ENCODE data around the gene TMEM243.

TMEM243 gene

DNA sequence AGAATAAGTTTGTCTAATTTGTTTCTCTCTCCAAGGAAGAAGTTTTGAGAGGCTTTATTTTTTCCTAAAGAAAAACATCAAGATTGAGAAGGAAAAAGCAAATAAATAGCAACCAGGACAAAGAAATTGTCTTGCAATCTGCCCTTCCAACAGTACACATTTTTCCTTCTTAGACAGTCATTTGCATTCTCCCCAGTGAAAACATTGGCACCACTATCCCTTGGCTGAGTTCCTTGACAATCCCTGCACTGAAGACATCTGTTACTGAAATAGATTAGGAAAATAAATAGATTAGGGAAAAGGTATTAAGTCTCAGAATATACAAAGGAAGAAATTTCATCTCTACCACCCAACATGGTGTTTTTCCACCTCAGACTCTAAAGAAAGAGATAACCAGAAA, 12.2 kb upstream of the TMEM243 start:
- Histone ChIP-seq H3K4me1 (ENCODE audit: control extremely low read depth in 1 of 4, control insufficient read depth in 4 of 4, insufficient read depth in 4 of 4, low read length in 3 of 4) (no peaks in the 10 kb centered on the region), H3K4me3 (ENCODE audit: control insufficient read depth in 1 of 7, extremely low read depth in 1 of 7, insufficient read depth in 4 of 7, low read depth in 2 of 7, low read length in 6 of 7) (no peak overlapping the region), H3K27me3 (replicated peaks in 2 of 5; ENCODE audit: control insufficient read depth in 4 of 5, insufficient read depth in 5 of 5, low read length in 4 of 5) (no peaks in the 10 kb centered on the region), H3K27ac (ENCODE audit: insufficient read depth in 1 of 2, low read depth in 1 of 2, low read length in 2 of 2, poor library complexity in 1 of 2, severe bottlenecking in 2 of 2) (no peak overlapping the region), H3K9me3 (ENCODE audit: control extremely low read depth in 1 of 5, control insufficient read depth in 4 of 5, insufficient read depth in 2 of 5, low read depth in 1 of 5, low read length in 4 of 5) (no peaks in the 10 kb centered on the region), H3K36me3 (ENCODE audit: control insufficient read depth in 4 of 4, insufficient read depth in 4 of 4, low read length in 3 of 4) (no peaks in the 10 kb centered on the region)
- ChIA-PET POLR2A (no interaction called here), CTCF (interaction anchor here (1.1 to 1.8 kb wide), 3 partner anchors 10 to 19 kb away, joined by 3 to 5 read pairs (median 4); partner anchors contain the start of gene TMEM243)
- DNase-seq, result no peak

DNA sequence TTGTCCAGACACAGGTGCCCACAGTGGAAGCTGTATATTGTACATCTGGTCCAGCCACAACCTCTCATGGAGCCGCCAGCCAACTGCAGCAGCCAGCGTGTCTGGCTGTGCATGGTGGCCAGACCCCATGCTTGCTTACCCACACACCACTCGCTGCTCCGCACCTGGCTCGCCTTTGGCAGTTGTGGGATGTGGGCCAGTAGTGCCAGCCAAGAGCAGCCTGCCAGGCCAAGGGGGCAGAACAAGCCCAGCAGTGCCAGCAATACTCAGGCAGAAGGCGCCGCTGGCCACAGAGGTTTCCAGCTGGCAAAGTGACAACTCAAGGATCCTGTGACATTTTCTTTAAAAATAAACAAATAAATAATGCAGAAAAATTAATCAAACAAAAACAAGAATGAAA, 11.7 kb upstream of the TMEM243 start:
- Histone ChIP-seq H3K27ac (ENCODE audit: insufficient read depth in 1 of 2, low read depth in 1 of 2, low read length in 2 of 2, poor library complexity in 1 of 2, severe bottlenecking in 2 of 2) (no peak overlapping the region), H3K27me3 (replicated peaks in 2 of 5; ENCODE audit: control insufficient read depth in 4 of 5, insufficient read depth in 5 of 5, low read length in 4 of 5) (no peaks in the 10 kb centered on the region), H3K4me3 (ENCODE audit: control insufficient read depth in 1 of 7, extremely low read depth in 1 of 7, insufficient read depth in 4 of 7, low read depth in 2 of 7, low read length in 6 of 7) (no peak overlapping the region), H3K4me1 (ENCODE audit: control extremely low read depth in 1 of 4, control insufficient read depth in 4 of 4, insufficient read depth in 4 of 4, low read length in 3 of 4) (no peaks in the 10 kb centered on the region), H3K36me3 (ENCODE audit: control insufficient read depth in 4 of 4, insufficient read depth in 4 of 4, low read length in 3 of 4) (no peaks in the 10 kb centered on the region), H3K9me3 (ENCODE audit: control extremely low read depth in 1 of 5, control insufficient read depth in 4 of 5, insufficient read depth in 2 of 5, low read depth in 1 of 5, low read length in 4 of 5) (no peaks in the 10 kb centered on the region)
- WGBS (ENCODE audit: insufficient coverage), result 100% methylated on average over 3 of the region's 7 CpGs
- DNase-seq, result no peak
- POLR2A ChIA-PET, result interaction anchor here (0.6 kb wide), 1 partner anchor 170 kb away, joined by 4 read pairs; no protein-coding TSS in a partner anchor
- CTCF ChIA-PET, result interaction anchor here (1.1 to 1.8 kb wide), 3 partner anchors 9 to 19 kb away, joined by 3 to 5 read pairs (median 4); partner anchors contain the start of gene TMEM243

DNA sequence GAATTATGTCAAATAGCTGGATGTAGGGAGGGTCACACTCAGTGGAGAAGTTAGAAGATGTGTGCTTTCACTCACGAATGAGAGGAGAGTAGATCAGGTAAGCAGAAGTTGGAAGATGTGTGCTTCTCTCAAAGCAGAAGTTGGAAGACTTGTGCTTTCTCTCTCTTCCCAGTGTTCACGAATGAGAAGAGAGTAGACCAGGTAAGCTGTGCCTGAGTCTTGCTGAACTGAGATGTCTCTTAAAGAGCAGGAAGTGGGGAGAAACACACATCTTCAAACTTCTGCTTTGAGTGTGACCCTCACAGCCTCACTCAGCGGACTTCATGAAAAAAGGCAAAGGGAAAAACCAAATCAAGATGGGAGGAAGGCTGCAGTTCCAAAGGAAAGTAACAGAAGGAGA, 7.0 kb upstream of the TMEM243 start:
- WGBS (ENCODE audit: insufficient coverage), result 60% methylated on average over 2 of the region's 3 CpGs
- ChIA-PET POLR2A (no interaction called here), CTCF (no interaction called here)
- Histone ChIP-seq H3K27me3 (replicated peaks in 2 of 5; ENCODE audit: control insufficient read depth in 4 of 5, insufficient read depth in 5 of 5, low read length in 4 of 5) (peaks cover 2 to 16% (median 13%) of the 10 kb centered on the region in 5 experiments), H3K36me3 (ENCODE audit: control insufficient read depth in 4 of 4, insufficient read depth in 4 of 4, low read length in 3 of 4) (no peaks in the 10 kb centered on the region), H3K4me1 (ENCODE audit: control extremely low read depth in 1 of 4, control insufficient read depth in 4 of 4, insufficient read depth in 4 of 4, low read length in 3 of 4) (no peaks in the 10 kb centered on the region), H3K27ac (ENCODE audit: insufficient read depth in 1 of 2, low read depth in 1 of 2, low read length in 2 of 2, poor library complexity in 1 of 2, severe bottlenecking in 2 of 2) (no peak overlapping the region), H3K4me3 (ENCODE audit: control insufficient read depth in 1 of 7, extremely low read depth in 1 of 7, insufficient read depth in 4 of 7, low read depth in 2 of 7, low read length in 6 of 7) (no peak overlapping the region), H3K9me3 (ENCODE audit: control extremely low read depth in 1 of 5, control insufficient read depth in 4 of 5, insufficient read depth in 2 of 5, low read depth in 1 of 5, low read length in 4 of 5) (peaks cover 0 to 3% (median 0%) of the 10 kb centered on the region in 5 experiments)
- no peak for DNase-seq

DNA sequence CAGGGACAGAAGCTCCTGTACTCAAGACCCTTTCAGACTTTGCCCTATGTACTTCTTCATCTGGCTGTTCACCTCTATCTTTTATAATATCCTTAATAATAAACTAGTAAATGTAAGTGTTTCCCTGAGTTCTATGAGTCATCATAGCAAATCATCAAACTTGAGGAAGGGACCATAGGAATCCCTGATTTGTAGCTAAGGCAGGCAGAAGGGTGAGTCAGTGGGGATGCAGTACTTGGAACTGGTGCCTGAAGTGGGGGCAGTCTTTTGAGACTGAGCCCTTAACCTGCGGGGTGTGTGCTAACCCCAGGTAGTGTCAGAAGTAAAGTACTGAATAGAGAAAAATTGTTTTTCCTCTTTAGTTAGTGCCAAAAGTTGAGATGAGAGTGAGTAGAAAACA, 6.2 kb upstream of the TMEM243 start:
- peaks cover 2 to 23% (median 21%) of the 10 kb centered on the region in 5 experiments for H3K27me3 ChIP-seq (replicated peaks in 2 of 5; ENCODE audit: control insufficient read depth in 4 of 5, insufficient read depth in 5 of 5, low read length in 4 of 5)
- H3K9me3 ChIP-seq (ENCODE audit: control extremely low read depth in 1 of 5, control insufficient read depth in 4 of 5, insufficient read depth in 2 of 5, low read depth in 1 of 5, low read length in 4 of 5), result peaks cover 0 to 3% (median 0%) of the 10 kb centered on the region in 5 experiments
- no CpG with 5 or more reads among the region's 1 CpG for WGBS (ENCODE audit: insufficient coverage)
- ChIA-PET POLR2A (interaction anchor here (0.6 kb wide), 1 partner anchor 121 kb away, joined by 3 read pairs; no protein-coding TSS in a partner anchor), CTCF (interaction anchor here (0.8 to 1.6 kb wide), 4 partner anchors 10 to 73 kb away, joined by 3 to 6 read pairs (median 3); no protein-coding TSS in a partner anchor)
- H3K36me3 ChIP-seq (ENCODE audit: control insufficient read depth in 4 of 4, insufficient read depth in 4 of 4, low read length in 3 of 4), result no peaks in the 10 kb centered on the region
- H3K4me1 ChIP-seq (ENCODE audit: control extremely low read depth in 1 of 4, control insufficient read depth in 4 of 4, insufficient read depth in 4 of 4, low read length in 3 of 4), result peaks cover 0 to 5% (median 2%) of the 10 kb centered on the region in 4 experiments
- H3K27ac ChIP-seq (ENCODE audit: insufficient read depth in 1 of 2, low read depth in 1 of 2, low read length in 2 of 2, poor library complexity in 1 of 2, severe bottlenecking in 2 of 2), result no peak overlapping the region
- DNase-seq, result peak in 1 of 3 donors; percentile 22
- H3K4me3 ChIP-seq (ENCODE audit: control insufficient read depth in 1 of 7, extremely low read depth in 1 of 7, insufficient read depth in 4 of 7, low read depth in 2 of 7, low read length in 6 of 7), result no peak overlapping the region

- Histone ChIP-seq H3K36me3 (ENCODE audit: control insufficient read depth in 4 of 4, insufficient read depth in 4 of 4, low read length in 3 of 4) (no peaks in the 10 kb centered on the region), H3K9me3 (ENCODE audit: control extremely low read depth in 1 of 5, control insufficient read depth in 4 of 5, insufficient read depth in 2 of 5, low read depth in 1 of 5, low read length in 4 of 5) (peaks cover 0 to 3% (median 0%) of the 10 kb centered on the region in 5 experiments), H3K27ac (ENCODE audit: insufficient read depth in 1 of 2, low read depth in 1 of 2, low read length in 2 of 2, poor library complexity in 1 of 2, severe bottlenecking in 2 of 2) (no peak overlapping the region), H3K4me1 (ENCODE audit: control extremely low read depth in 1 of 4, control insufficient read depth in 4 of 4, insufficient read depth in 4 of 4, low read length in 3 of 4) (peaks cover 1 to 17% (median 15%) of the 10 kb centered on the region in 4 experiments), H3K4me3 (ENCODE audit: control insufficient read depth in 1 of 7, extremely low read depth in 1 of 7, insufficient read depth in 4 of 7, low read depth in 2 of 7, low read length in 6 of 7) (no peak overlapping the region), H3K27me3 (replicated peaks in 2 of 5; ENCODE audit: control insufficient read depth in 4 of 5, insufficient read depth in 5 of 5, low read length in 4 of 5) (peaks cover 2 to 26% (median 22%) of the 10 kb centered on the region in 5 experiments)
- ChIA-PET POLR2A (no interaction called here), CTCF (no interaction called here)
- WGBS (ENCODE audit: insufficient coverage), result no CpG with 5 or more reads among the region's 1 CpG
- DNase-seq, result no peak
Measured at GRCh38 chr7:87223666-87224065, 4.1 kb upstream of the TMEM243 start.

GRCh38 chr7:87220734-87221215, 1.2 kb upstream of the TMEM243 start:
- H3K4me1 ChIP-seq (ENCODE audit: control extremely low read depth in 1 of 4, control insufficient read depth in 4 of 4, insufficient read depth in 4 of 4, low read length in 3 of 4), result peaks cover 21 to 37% (median 33%) of the 10 kb centered on the region in 4 experiments
- WGBS (ENCODE audit: insufficient coverage), result 11% methylated on average over 16 of the region's 17 CpGs
- H3K36me3 ChIP-seq (ENCODE audit: control insufficient read depth in 4 of 4, insufficient read depth in 4 of 4, low read length in 3 of 4), result no peaks in the 10 kb centered on the region
- H3K9me3 ChIP-seq (ENCODE audit: control extremely low read depth in 1 of 5, control insufficient read depth in 4 of 5, insufficient read depth in 2 of 5, low read depth in 1 of 5, low read length in 4 of 5), result peaks cover 0 to 3% (median 0%) of the 10 kb centered on the region in 5 experiments
- CTCF ChIA-PET, result interaction anchor here (0.7 to 1.8 kb wide), 8 partner anchors 10 to 380 kb away, joined by 3 to 7 read pairs (median 4); partner anchors contain the start of genes ABCB1 and ELAPOR2
- H3K27ac ChIP-seq (ENCODE audit: insufficient read depth in 1 of 2, low read depth in 1 of 2, low read length in 2 of 2, poor library complexity in 1 of 2, severe bottlenecking in 2 of 2), result no peak overlapping the region
- peak in 2 of 3 donors; percentile 49 to 66 for DNase-seq
- POLR2A ChIA-PET, result no interaction called here
- H3K4me3 ChIP-seq (ENCODE audit: control insufficient read depth in 1 of 7, extremely low read depth in 1 of 7, insufficient read depth in 4 of 7, low read depth in 2 of 7, low read length in 6 of 7), result peak overlapping the region in 6 of 7 experiments; percentile 86 to 98 (median 95)
- peaks cover 2 to 26% (median 22%) of the 10 kb centered on the region in 5 experiments for H3K27me3 ChIP-seq (replicated peaks in 2 of 5; ENCODE audit: control insufficient read depth in 4 of 5, insufficient read depth in 5 of 5, low read length in 4 of 5)
